B cell (primary cell): ENCODE measurements around the gene PIGZ.

Source experiments
- EZH2 ChIP-seq: IDR thresholded peaks from 2 replicates; pipeline ENCODE4 v1.6.1; 2012; ENCODE audit warnings: borderline replicate concordance, low read depth, mild to moderate bottlenecking, moderate library complexity, low read length; ENCODE audit not compliant: insufficient read depth, poor library complexity, severe bottlenecking
- TF ChIP-seq, protein P1 (sequence below): fragments of 200-600 bp; IDR thresholded peaks from one replicate; pipeline ENCODE4 v1.8.0; 2022; ENCODE audit warnings: antibody characterized with exemption, mild to moderate bottlenecking

GRCh38 chr3:196992461-196993065, 23.9 kb upstream of the PIGZ start:
- TF ChIP-seq, protein P1, sequence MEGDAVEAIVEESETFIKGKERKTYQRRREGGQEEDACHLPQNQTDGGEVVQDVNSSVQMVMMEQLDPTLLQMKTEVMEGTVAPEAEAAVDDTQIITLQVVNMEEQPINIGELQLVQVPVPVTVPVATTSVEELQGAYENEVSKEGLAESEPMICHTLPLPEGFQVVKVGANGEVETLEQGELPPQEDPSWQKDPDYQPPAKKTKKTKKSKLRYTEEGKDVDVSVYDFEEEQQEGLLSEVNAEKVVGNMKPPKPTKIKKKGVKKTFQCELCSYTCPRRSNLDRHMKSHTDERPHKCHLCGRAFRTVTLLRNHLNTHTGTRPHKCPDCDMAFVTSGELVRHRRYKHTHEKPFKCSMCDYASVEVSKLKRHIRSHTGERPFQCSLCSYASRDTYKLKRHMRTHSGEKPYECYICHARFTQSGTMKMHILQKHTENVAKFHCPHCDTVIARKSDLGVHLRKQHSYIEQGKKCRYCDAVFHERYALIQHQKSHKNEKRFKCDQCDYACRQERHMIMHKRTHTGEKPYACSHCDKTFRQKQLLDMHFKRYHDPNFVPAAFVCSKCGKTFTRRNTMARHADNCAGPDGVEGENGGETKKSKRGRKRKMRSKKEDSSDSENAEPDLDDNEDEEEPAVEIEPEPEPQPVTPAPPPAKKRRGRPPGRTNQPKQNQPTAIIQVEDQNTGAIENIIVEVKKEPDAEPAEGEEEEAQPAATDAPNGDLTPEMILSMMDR: no peak
- no peak for TF ChIP-seq EZH2
